Suprapubic skin (tissue), 3 donors: ENCODE measurements around the gene ARHGAP22.

ENCODE experiments used
- CTCF ChIP-seq, 2 donors: fragments of 200-600 bp in 1 of 2; fragments of 450-650 bp in 1 of 2; sonication (generic) in 1 of 2; IDR thresholded peaks; one replicate each; pipeline ENCODE4 v1.5.1; 2016 to 2019; ENCODE audit warnings: antibody characterized with exemption in 2 of 2, mild to moderate bottlenecking in 1 of 2, moderate library complexity in 1 of 2
- POLR2AphosphoS5 ChIP-seq, 3 donors: sonication (generic); formaldehyde crosslinking; IDR thresholded peaks; one replicate each; pipeline ENCODE4 v1.6.1; 2017; ENCODE audit warnings: antibody characterized with exemption in 3 of 3

- TF ChIP-seq POLR2AphosphoS5 (IDR thresholded peaks at IDR 0.05) (no peak), CTCF (IDR thresholded peaks at IDR 0.05) (no peak)
These were observed 78.7 kb downstream of the ARHGAP22 start for GRCh38 chr10:48526011-48526821.
